ENCODE results near the gene HIBADH.

DNA sequence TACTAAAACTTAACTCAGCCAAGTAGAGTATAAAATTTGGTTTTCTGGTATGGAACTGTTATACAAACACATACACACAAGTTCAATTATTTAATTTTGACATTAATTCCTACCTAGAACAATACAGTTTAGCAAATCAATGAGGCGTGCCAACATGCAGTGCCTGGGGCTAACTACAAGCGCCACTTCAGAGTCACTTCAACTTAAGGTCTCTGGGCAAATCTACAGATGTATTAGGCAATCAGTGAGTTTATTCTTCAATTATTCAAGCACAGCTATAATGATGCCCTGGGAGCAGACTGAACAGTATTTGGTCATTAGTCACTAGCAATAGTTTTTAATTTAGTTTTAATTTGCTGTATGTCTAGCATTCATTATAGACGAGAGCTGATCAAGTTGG lies 51.6 kb downstream of the HIBADH start:
- no peak for TF ChIP-seq HOXA7 (CRISPR knock-in tag; IDR thresholded peaks at IDR 0.05)
- TF ChIP-seq MYC (IDR thresholded peaks at IDR 0.05; ENCODE audit: borderline replicate concordance, low read length), result no peak
- TF ChIP-seq EP300 (IDR thresholded peaks at IDR 0.05), result no peak
- TF ChIP-seq, protein P1, sequence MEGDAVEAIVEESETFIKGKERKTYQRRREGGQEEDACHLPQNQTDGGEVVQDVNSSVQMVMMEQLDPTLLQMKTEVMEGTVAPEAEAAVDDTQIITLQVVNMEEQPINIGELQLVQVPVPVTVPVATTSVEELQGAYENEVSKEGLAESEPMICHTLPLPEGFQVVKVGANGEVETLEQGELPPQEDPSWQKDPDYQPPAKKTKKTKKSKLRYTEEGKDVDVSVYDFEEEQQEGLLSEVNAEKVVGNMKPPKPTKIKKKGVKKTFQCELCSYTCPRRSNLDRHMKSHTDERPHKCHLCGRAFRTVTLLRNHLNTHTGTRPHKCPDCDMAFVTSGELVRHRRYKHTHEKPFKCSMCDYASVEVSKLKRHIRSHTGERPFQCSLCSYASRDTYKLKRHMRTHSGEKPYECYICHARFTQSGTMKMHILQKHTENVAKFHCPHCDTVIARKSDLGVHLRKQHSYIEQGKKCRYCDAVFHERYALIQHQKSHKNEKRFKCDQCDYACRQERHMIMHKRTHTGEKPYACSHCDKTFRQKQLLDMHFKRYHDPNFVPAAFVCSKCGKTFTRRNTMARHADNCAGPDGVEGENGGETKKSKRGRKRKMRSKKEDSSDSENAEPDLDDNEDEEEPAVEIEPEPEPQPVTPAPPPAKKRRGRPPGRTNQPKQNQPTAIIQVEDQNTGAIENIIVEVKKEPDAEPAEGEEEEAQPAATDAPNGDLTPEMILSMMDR (IDR thresholded peaks at IDR 0.05), result no peak
- TF ChIP-seq, protein P2, sequence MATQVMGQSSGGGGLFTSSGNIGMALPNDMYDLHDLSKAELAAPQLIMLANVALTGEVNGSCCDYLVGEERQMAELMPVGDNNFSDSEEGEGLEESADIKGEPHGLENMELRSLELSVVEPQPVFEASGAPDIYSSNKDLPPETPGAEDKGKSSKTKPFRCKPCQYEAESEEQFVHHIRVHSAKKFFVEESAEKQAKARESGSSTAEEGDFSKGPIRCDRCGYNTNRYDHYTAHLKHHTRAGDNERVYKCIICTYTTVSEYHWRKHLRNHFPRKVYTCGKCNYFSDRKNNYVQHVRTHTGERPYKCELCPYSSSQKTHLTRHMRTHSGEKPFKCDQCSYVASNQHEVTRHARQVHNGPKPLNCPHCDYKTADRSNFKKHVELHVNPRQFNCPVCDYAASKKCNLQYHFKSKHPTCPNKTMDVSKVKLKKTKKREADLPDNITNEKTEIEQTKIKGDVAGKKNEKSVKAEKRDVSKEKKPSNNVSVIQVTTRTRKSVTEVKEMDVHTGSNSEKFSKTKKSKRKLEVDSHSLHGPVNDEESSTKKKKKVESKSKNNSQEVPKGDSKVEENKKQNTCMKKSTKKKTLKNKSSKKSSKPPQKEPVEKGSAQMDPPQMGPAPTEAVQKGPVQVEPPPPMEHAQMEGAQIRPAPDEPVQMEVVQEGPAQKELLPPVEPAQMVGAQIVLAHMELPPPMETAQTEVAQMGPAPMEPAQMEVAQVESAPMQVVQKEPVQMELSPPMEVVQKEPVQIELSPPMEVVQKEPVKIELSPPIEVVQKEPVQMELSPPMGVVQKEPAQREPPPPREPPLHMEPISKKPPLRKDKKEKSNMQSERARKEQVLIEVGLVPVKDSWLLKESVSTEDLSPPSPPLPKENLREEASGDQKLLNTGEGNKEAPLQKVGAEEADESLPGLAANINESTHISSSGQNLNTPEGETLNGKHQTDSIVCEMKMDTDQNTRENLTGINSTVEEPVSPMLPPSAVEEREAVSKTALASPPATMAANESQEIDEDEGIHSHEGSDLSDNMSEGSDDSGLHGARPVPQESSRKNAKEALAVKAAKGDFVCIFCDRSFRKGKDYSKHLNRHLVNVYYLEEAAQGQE (IDR thresholded peaks at IDR 0.05), result no peak
- TF ChIP-seq, protein P3, sequence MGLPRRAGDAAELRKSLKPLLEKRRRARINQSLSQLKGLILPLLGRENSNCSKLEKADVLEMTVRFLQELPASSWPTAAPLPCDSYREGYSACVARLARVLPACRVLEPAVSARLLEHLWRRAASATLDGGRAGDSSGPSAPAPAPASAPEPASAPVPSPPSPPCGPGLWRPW (IDR thresholded peaks at IDR 0.05), result no peak
- TF ChIP-seq, protein P4, sequence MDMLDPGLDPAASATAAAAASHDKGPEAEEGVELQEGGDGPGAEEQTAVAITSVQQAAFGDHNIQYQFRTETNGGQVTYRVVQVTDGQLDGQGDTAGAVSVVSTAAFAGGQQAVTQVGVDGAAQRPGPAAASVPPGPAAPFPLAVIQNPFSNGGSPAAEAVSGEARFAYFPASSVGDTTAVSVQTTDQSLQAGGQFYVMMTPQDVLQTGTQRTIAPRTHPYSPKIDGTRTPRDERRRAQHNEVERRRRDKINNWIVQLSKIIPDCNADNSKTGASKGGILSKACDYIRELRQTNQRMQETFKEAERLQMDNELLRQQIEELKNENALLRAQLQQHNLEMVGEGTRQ (IDR thresholded peaks at IDR 0.05), result no peak
- no peak for TF ChIP-seq RCOR1 (IDR thresholded peaks at IDR 0.05; ENCODE audit: low read depth, low read length)
- no peak for TF ChIP-seq SMC3 (IDR thresholded peaks at IDR 0.05)
- no peak for TF ChIP-seq JUNB (IDR thresholded peaks at IDR 0.05)
- TF ChIP-seq HOXB13 (CRISPR knock-in tag; IDR thresholded peaks at IDR 0.05; ENCODE audit: low read depth), result no peak
- TF ChIP-seq, protein P5, sequence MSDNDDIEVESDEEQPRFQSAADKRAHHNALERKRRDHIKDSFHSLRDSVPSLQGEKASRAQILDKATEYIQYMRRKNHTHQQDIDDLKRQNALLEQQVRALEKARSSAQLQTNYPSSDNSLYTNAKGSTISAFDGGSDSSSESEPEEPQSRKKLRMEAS (IDR thresholded peaks at IDR 0.05), result no peak

All from A549 (cell line).